Measurements from ENCODE around the gene FAM168A. TPM values are rescaled to one million over a fixed set of nuclear protein-coding genes. Genes with fewer than 3 reads are reported as not detected.

Gene FAM168A
- total RNA-seq, 4 donors from 2014 or later = 22.2 to 35.7 (median 30.4) TPM

DNA sequence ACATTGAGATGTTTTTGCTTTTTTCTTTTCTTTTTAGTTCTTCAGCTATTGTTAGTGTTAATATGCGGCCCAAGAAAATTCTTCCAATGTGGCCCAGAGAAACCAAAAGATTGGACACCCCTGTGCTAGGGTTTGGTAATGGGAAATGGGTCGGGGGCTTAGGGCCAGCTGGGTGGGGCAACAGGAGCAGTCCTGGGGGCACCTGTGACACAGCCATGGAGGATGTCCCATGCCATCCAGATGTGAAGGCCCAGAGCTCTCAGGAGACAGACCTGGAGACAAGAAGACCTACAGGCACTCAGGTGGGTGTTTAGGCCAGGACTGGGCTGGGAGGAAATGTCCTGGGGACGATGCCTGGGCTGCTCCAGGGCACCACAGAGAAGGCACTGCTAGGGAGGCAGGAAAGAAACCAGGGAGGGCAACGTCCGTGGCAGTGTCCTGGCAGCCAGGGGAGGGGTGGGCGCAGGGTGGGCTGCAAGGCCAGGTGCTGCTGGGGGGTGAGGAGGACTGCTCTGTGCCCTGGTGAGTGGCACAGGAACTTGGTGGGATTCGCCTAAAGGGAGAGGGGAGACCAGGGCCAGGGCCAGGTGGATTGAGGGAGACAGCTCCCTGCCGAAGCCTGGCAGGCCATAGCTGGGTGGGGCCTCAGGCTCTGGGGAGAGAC, 200.3 kb downstream of the FAM168A start:
- TF ChIP-seq, protein P1, sequence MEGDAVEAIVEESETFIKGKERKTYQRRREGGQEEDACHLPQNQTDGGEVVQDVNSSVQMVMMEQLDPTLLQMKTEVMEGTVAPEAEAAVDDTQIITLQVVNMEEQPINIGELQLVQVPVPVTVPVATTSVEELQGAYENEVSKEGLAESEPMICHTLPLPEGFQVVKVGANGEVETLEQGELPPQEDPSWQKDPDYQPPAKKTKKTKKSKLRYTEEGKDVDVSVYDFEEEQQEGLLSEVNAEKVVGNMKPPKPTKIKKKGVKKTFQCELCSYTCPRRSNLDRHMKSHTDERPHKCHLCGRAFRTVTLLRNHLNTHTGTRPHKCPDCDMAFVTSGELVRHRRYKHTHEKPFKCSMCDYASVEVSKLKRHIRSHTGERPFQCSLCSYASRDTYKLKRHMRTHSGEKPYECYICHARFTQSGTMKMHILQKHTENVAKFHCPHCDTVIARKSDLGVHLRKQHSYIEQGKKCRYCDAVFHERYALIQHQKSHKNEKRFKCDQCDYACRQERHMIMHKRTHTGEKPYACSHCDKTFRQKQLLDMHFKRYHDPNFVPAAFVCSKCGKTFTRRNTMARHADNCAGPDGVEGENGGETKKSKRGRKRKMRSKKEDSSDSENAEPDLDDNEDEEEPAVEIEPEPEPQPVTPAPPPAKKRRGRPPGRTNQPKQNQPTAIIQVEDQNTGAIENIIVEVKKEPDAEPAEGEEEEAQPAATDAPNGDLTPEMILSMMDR (IDR thresholded peaks at IDR 0.05) = no peak
- no peak for TF ChIP-seq POLR2A (IDR thresholded peaks at IDR 0.05)
- Histone ChIP-seq H3K4me3 (no peak overlapping the region), H3K36me3 (no peaks in the 10 kb centered on the region), H3K9me3 (no peaks in the 10 kb centered on the region), H3K27me3 (no peaks in the 10 kb centered on the region), H3K4me1 (no peaks in the 10 kb centered on the region), H3K27ac (no peak overlapping the region)
- peak in 1 of 3 donors; percentile 46 for DNase-seq

DNA sequence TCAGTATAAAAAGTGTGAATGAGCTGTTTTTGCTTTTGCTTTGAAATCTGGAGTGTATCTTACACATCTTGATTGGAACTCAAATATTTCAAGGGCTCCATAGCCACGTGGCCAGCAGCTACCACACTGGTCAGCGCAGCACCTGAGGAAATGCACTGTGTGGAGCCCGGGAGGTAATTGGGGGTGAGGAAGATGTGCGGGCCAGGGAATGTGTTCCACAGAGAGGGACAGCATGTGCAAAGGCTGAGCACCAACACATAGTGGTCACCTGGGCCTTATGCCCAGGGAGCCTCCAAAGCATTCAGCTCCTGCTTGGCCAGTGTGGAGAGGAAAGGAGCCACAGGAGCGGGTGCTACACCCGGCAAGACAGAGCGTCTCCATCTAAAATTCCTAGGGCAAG, 200.9 kb downstream of the FAM168A start:
- Histone ChIP-seq H3K27me3 (no peaks in the 10 kb centered on the region), H3K27ac (no peak overlapping the region), H3K4me3 (no peak overlapping the region), H3K9me3 (no peaks in the 10 kb centered on the region), H3K4me1 (no peaks in the 10 kb centered on the region), H3K36me3 (no peaks in the 10 kb centered on the region)
- no peak for TF ChIP-seq POLR2A (IDR thresholded peaks at IDR 0.05)
- TF ChIP-seq, protein P1 (IDR thresholded peaks at IDR 0.05) = no peak
- DNase-seq = peak in 2 of 3 donors; percentile 24 to 35

DNA sequence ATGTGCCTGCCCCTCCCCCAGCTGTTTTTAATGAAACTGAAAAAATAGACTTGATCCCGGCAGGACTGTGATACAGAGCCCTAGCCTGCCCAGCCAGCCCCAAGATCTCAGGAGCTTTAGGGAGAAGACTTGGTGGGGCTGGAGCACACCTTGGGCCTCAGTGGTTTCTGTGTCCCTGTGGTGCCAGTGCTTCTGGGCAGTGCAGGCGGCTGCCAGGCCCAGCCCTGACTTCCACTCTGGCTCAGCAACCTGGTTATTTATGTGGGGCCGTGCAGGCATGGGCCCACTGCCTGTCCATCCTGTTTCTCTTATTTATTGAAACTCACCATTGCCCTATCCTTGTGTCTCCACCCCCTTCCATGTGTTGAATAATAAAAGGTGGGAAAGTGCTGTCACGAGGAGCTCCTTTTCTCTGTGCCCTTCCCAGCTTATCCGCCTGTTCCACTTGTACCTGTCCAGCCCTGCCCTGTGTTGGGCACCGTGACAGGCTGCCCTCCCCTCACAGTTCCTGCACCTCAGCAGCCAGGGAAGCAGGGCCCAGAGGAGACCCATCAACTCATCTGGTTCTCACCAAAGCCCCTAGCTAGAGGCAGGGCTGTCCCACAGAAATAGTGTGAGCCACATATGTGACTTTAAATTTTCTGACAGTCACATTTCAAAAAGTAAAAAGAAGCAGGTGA, 201.5 kb downstream of the FAM168A start:
- Histone ChIP-seq H3K27me3 (no peaks in the 10 kb centered on the region), H3K9me3 (no peaks in the 10 kb centered on the region), H3K27ac (no peak overlapping the region), H3K4me1 (no peaks in the 10 kb centered on the region), H3K4me3 (no peak overlapping the region), H3K36me3 (no peaks in the 10 kb centered on the region)
- peak in 1 of 3 donors; percentile 32 for DNase-seq
- TF ChIP-seq, protein P1 (IDR thresholded peaks at IDR 0.05) = no peak
- no peak for TF ChIP-seq POLR2A (IDR thresholded peaks at IDR 0.05)

DNA sequence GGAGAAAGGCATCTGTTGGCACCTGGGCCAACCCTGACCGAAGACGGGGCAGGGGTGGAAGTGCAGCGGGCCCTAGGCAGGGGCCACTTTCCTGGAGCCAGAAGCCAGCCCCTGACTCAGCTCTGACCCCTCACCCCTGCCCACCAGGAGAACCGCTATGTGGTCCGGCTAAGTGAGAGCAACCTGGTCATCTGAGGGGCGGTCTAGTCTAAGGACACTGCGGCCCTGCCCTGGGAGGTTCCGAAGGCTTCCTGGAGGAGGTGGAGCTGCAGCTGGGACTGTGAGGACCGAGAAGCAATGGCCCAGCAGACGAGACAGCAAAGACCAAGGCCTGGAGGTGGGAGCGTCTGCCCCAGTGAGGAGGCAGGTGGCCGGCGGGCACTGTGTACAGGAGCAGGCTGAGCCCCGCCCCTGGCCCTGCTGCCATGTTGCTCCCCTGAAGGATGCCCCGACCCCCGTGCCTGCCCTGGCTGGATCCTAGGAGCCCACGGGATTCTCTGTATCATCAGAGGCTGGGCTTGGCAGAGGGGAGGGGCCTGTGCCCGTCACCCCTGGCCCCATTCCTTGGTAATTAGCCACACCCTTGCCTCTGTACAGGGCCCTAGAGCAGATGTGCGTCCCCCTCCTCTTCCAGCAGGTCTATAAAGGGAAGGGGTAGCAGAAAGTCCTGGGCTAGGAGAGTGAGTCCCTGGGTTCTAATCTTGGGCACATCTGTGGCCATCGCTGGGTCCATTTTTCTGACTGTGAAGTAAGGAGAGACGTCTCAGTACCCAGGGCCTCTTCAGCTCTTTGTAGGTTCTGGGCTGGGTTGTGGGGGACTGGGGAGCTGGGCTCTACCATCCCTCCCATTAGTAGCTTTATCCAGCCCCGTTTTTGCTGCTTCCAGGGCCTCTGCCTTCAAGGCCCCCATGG, 202.4 kb downstream of the FAM168A start:
- no peaks in the 10 kb centered on the region for H3K36me3 ChIP-seq
- peak in 1 of 3 donors; percentile 39 for DNase-seq
- no peak overlapping the region for H3K4me3 ChIP-seq
- no peaks in the 10 kb centered on the region for H3K9me3 ChIP-seq
- no peak for TF ChIP-seq POLR2A (IDR thresholded peaks at IDR 0.05)
- TF ChIP-seq, protein P1 (IDR thresholded peaks at IDR 0.05) = no peak
- H3K27ac ChIP-seq = no peak overlapping the region
- no peaks in the 10 kb centered on the region for H3K27me3 ChIP-seq
- H3K4me1 ChIP-seq = no peaks in the 10 kb centered on the region

DNA sequence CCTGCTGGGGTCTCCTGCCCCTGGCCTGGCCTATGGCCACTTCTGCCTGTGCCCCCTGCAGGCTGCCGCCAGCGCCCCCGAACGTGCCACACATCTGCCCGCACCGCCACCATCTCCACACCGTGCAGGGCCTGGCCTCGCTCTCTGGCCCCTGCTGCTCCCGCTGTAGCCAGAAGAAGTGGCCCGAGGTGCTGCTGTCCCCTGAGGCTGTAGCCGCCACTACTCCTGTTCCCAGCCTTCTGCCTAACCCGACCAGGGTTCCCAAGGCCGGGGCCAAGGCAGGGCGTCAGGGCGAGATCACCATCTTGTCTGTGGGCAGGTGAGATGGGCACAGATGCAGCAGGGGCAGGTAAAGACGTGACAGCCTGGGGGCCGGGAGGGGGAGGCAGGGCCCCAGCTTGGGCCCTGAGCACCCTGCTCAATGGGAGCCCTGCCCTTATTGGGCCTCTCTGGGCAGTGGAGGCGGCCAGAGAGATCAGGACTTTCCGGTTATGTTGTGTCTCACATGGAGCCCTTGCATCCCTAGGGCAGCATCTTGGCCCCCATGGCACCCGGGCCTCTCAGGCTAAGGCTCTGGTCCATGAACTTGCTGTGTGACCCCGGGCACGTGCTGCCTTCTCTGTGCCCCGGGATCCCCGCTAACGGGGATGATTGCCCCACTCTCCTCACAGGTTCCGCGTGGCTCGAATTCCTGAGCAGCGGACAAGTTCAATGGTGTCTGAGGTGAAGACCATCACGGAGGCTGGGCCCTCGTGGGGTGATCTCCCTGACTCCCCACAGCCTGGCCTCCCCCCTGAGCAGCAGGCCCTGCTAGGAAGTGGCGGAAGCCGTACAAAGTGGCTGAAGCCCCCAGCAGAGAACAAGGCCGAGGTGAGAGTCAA, 203.3 kb downstream of the FAM168A start:
- Histone ChIP-seq H3K4me3 (no peak overlapping the region), H3K27ac (no peak overlapping the region), H3K9me3 (no peaks in the 10 kb centered on the region), H3K36me3 (no peaks in the 10 kb centered on the region), H3K27me3 (no peaks in the 10 kb centered on the region), H3K4me1 (no peaks in the 10 kb centered on the region)
- DNase-seq = peak in 1 of 3 donors; percentile 47
- TF ChIP-seq, protein P1 (IDR thresholded peaks at IDR 0.05) = no peak
- TF ChIP-seq POLR2A (IDR thresholded peaks at IDR 0.05) = no peak

All from Peyer's patch (tissue), 4 donors.